NT2/D1 (cell line): ENCODE results near the gene MARCHF4.

Source experiments
- DNase-seq: peaks from one replicate; pipeline ENCODE4 v3.0.0-alpha.2; 2011; ENCODE audit warnings: low read depth, low spot score
- H3K27me3 ChIP-seq: 2 replicates; pipeline ENCODE4 v1.6.0; 2011; ENCODE audit warnings: mild to moderate bottlenecking; ENCODE audit not compliant: insufficient read length, insufficient read depth
- H3K36me3 ChIP-seq: 2 replicates; pipeline ENCODE4 v1.6.1; 2011; ENCODE audit warnings: mild to moderate bottlenecking, low read length, mixed read lengths; ENCODE audit not compliant: insufficient read depth, insufficient read length
- H3K4me1 ChIP-seq: 2 replicates; pipeline ENCODE4 v1.5.1; 2011; ENCODE audit not compliant: insufficient read depth, insufficient read length
- H3K4me3 ChIP-seq: 2 replicates; pipeline ENCODE4 v1.5.1; 2011; ENCODE audit warnings: low read depth; ENCODE audit not compliant: insufficient read length
- H3K9ac ChIP-seq: 2 replicates; pipeline ENCODE4 v1.6.0; 2011; ENCODE audit warnings: low read depth; ENCODE audit not compliant: insufficient read length
- H3K9me3 ChIP-seq: 2 replicates; pipeline ENCODE4 v1.5.1; 2011; ENCODE audit warnings: mild to moderate bottlenecking, low read length; ENCODE audit not compliant: insufficient read depth
- SUZ12 ChIP-seq: IDR thresholded peaks from 2 replicates; pipeline ENCODE4 v1.6.1; 2011; ENCODE audit not compliant: insufficient read length, insufficient read depth; ENCODE audit errors: extremely low read depth
- YY1 ChIP-seq: IDR thresholded peaks from 2 replicates; pipeline ENCODE4 v1.6.1; 2011; ENCODE audit not compliant: insufficient read length, insufficient read depth
- ZNF274 ChIP-seq: IDR thresholded peaks from 2 replicates; pipeline ENCODE4 v1.6.1; 2011; ENCODE audit warnings: mild to moderate bottlenecking, low read depth, low read length

Gene MARCHF4

DNA sequence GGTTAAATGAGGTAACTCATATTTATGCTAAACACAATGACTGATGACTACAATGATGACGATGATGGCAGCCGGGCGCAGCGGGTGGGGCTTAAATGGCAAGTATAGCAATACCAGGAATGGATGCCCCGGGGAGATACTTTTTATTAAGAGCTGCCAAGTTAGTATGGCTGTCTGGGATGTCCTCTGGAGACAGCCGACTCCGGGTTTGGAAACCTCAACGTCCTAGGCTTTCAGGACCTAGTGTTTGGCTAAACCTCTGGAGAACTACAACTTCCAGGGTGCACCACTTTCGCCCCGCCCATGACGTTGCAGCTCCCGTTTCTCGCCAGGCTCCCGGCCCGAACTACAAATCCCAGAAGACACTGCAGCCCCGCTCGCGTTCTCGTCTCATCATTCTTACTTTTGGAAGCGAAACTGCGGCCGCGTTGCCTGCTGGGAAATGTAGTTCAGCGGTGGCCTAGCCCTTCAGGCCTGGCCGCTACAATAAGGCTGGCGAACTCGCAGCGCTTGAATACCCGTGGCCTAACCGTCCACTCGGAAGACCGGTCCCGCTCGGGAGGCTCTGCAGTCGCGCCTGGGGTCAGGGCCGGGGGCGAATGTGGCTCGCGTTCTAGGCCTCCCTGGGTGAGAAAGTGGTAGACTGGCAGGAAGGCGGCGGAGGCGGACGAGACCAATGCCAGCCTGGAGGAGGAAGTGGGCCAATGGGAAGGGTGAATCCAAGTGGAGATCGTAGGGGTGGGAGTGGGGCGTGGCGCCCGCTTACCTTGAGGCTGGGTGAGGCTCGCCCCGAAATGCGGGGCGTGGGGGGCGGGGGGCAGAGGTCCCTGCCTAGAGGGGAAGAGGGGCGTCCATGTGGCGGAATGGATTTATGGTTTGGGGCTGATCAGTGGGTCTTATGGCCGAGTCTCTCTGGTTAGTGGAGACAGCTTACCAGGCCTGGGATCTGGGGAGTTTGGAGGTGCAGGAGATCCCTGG lies 40.0 kb upstream of the MARCHF4 start, which contains the start of gene SMARCAL1:
Gene SMARCAL1, plus strand, starts transcription at position 463 of the 978 bp plus-strand sequence. CDS start 2,221 bp downstream, outside the sequence.
- H3K36me3 ChIP-seq: peaks cover 29% of the 10 kb centered on the region
- no peaks in the 10 kb centered on the region for H3K27me3 ChIP-seq
- H3K4me3 ChIP-seq: peak within 1 kb of the TSS; percentile 83
- TF ChIP-seq ZNF274 (no peak), YY1 (no peak), SUZ12 (no peak)
- H3K9me3 ChIP-seq: no peaks in the 10 kb centered on the region
- H3K4me1 ChIP-seq: peaks cover 5% of the 10 kb centered on the region
- H3K9ac ChIP-seq: peak within 1 kb of the TSS; percentile 98
- peak; percentile 98 for DNase-seq

- Histone ChIP-seq H3K4me1 (peaks cover 5% of the 10 kb centered on the region), H3K4me3 (no peak overlapping the region), H3K9ac (no peak overlapping the region), H3K9me3 (no peaks in the 10 kb centered on the region), H3K27me3 (no peaks in the 10 kb centered on the region), H3K36me3 (peaks cover 11% of the 10 kb centered on the region)
- DNase-seq: no peak
- TF ChIP-seq ZNF274 (no peak), YY1 (no peak), SUZ12 (no peak)
Measured at GRCh38 chr2:216410550-216410949, 38.3 kb upstream of the MARCHF4 start.

DNA sequence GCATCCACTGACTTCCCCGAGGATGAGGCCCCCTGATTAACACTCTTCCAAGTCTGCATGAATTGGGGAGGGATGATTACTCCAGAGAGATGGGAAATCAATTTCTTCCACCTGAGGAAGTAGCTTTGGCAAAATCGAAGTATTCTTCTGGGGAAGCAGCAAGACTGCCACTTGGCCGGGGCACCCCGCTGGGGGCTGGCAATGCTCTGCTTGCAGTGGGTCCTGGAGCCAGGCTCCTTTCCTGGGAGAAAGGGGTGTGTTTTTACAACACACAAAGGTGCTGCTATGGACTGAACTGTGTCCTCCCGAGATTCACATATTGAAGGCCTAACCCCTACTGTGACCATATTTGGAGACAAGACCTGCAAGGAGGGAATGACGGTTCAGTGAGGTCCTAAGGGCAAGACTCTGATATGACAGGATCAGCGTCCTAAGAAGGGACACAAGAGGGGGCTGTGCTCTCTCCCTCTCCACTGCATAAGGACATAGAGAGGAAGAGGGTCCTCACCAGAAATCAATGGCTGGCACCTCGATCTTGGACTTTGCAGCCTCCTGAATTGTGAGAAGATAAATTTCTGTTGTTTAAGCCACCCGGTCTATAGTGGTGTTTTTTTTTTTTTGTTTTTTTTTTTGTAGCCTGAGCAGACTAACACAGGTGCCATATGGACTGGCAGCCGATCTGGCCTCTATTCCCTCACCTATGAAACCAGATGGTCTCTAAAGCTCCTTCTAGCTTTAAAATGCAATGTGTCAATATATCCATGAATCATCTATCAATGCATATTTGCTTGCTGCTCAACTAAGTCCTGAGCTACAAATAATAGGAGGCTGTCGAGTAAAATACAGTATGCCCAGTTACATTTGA lies 36.4 kb upstream of the MARCHF4 start:
- Histone ChIP-seq H3K4me1 (peaks cover 8% of the 10 kb centered on the region), H3K36me3 (no peaks in the 10 kb centered on the region), H3K9me3 (no peaks in the 10 kb centered on the region), H3K4me3 (no peak overlapping the region), H3K9ac (no peak overlapping the region), H3K27me3 (no peaks in the 10 kb centered on the region)
- DNase-seq: no peak
- TF ChIP-seq SUZ12 (no peak), ZNF274 (no peak), YY1 (no peak)

DNA sequence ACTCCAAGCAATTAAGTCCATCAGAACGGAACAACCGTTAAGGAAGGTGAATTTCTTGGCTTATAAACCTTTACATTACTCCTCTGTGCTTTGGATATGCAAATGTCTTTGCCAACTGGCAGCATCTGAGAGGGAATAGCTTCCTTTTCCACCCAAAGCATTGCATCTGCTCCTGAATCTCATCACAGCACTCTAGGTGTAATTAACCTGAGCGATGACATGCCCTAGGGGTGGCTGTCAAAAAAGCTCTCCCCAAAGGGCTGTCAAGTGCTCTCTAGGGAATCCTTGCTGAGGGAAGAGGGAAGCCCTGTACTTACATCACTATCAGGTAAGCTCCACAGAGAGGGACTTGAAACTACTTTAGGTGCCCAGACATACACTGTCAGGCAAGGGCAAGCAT lies 34.5 kb upstream of the MARCHF4 start:
- no peaks in the 10 kb centered on the region for H3K36me3 ChIP-seq
- no peak overlapping the region for H3K9ac ChIP-seq
- TF ChIP-seq YY1: no peak
- no peak overlapping the region for H3K4me3 ChIP-seq
- H3K27me3 ChIP-seq: no peaks in the 10 kb centered on the region
- no peak for DNase-seq
- H3K4me1 ChIP-seq: peaks cover 8% of the 10 kb centered on the region
- no peaks in the 10 kb centered on the region for H3K9me3 ChIP-seq

- H3K9me3 ChIP-seq: no peaks in the 10 kb centered on the region
- TF ChIP-seq ZNF274: no peak
- TF ChIP-seq YY1: no peak
- TF ChIP-seq SUZ12: no peak
- H3K4me1 ChIP-seq: peaks cover 6% of the 10 kb centered on the region
- no peak overlapping the region for H3K9ac ChIP-seq
- no peak for DNase-seq
- no peaks in the 10 kb centered on the region for H3K27me3 ChIP-seq
- H3K4me3 ChIP-seq: no peak overlapping the region
- H3K36me3 ChIP-seq: no peaks in the 10 kb centered on the region
Measured at GRCh38 chr2:216405588-216405987, 33.3 kb upstream of the MARCHF4 start.

DNA sequence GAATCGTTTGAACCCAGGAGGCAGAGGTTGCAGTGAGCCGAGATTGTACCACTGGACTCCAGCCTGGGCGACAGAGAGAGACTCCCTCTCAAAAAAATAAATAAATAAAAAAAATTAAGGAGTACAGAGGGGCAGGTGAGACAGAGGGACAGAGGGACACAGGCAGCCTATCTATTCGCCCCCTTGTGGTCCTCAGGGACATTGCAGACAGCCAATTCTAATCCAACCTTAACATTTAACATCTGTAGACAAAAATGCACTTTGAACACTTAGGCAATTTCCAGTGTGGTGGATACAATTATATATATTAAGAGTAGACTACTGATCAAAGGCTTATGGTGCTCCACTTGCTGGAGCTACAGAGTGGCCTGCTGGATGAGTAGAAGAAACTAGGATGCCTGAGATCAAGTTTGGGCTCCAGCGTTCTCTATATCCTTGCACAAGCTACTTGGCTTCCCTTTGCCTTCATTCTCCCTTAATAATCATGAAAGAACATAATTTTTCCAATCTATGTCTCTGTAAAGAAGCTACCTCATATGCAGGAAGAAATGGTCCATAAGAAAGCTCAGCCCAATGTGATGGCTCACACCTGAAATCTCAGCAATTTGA lies 31.8 kb upstream of the MARCHF4 start:
- no peak overlapping the region for H3K4me3 ChIP-seq
- H3K4me1 ChIP-seq: peaks cover 6% of the 10 kb centered on the region
- no peak for DNase-seq
- H3K27me3 ChIP-seq: no peaks in the 10 kb centered on the region
- no peak overlapping the region for H3K9ac ChIP-seq
- no peak for TF ChIP-seq YY1
- no peak for TF ChIP-seq SUZ12
- TF ChIP-seq ZNF274: no peak
- H3K36me3 ChIP-seq: no peaks in the 10 kb centered on the region
- H3K9me3 ChIP-seq: no peaks in the 10 kb centered on the region

- Histone ChIP-seq H3K4me3 (no peak overlapping the region), H3K9ac (no peak overlapping the region), H3K9me3 (no peaks in the 10 kb centered on the region), H3K36me3 (no peaks in the 10 kb centered on the region), H3K27me3 (no peaks in the 10 kb centered on the region), H3K4me1 (peaks cover 3% of the 10 kb centered on the region)
- no peak for DNase-seq
- TF ChIP-seq SUZ12: no peak
- TF ChIP-seq ZNF274: no peak
- TF ChIP-seq YY1: no peak
Measured at GRCh38 chr2:216402751-216403150, 30.5 kb upstream of the MARCHF4 start.
